ENCODE data around the gene PLXNA2.

The PLXNA2 gene

DNA sequence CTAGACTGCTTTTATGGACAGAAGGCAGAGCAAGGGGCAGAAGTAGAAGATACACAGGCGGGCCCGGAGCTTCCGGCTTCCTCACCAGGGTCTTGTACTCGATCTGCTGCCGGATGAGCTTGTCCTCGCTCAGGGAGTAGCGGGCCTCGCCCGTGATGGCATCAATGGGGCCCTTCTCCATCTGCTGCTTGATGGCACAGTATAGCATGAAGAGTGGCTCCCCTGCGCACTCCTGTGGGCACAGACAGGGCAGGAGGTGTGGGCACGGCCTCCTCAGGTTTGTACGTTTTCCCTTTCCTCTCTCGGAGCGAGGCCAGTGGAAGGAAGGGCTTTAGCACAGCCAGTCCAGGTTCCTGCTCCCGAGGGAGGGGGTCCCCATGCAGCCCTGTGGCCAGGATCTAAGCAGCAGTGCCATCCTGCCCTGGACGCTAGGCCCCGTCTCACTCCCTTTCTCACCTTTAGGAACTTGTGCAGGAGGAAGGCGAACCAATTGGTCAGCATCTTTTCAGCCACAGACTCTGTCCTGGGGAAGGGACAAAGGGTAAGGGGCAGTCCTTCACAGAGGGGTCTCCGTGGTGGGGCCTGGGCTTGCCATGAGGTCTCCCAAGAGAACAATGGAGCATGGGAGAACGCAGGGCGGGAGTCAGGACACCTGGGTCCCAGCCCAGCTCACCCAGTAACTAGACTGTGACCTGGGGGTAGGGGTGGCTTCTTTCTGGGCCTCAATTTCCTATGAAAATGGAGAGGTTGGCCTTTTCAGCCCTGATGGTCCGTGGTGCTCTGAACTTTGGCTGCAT lies 204.4 kb downstream of the PLXNA2 start:
- Mint-ChIP-seq H3K36me3 (ENCODE audit: low read depth) (peaks cover 57% of the 10 kb centered on the region), H3K27me3 (ENCODE audit: low read depth) (peaks cover 18% of the 10 kb centered on the region), H3K4me3 (no peak overlapping the region), H3K27ac (no peak overlapping the region), H3K9me3 (no peaks in the 10 kb centered on the region), H3K4me1 (peaks cover 38% of the 10 kb centered on the region)
- TF ChIP-seq, protein P1, sequence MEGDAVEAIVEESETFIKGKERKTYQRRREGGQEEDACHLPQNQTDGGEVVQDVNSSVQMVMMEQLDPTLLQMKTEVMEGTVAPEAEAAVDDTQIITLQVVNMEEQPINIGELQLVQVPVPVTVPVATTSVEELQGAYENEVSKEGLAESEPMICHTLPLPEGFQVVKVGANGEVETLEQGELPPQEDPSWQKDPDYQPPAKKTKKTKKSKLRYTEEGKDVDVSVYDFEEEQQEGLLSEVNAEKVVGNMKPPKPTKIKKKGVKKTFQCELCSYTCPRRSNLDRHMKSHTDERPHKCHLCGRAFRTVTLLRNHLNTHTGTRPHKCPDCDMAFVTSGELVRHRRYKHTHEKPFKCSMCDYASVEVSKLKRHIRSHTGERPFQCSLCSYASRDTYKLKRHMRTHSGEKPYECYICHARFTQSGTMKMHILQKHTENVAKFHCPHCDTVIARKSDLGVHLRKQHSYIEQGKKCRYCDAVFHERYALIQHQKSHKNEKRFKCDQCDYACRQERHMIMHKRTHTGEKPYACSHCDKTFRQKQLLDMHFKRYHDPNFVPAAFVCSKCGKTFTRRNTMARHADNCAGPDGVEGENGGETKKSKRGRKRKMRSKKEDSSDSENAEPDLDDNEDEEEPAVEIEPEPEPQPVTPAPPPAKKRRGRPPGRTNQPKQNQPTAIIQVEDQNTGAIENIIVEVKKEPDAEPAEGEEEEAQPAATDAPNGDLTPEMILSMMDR (IDR thresholded peaks at IDR 0.05; ENCODE audit: unreplicated experiment in 3 of 3): no peak

DNA sequence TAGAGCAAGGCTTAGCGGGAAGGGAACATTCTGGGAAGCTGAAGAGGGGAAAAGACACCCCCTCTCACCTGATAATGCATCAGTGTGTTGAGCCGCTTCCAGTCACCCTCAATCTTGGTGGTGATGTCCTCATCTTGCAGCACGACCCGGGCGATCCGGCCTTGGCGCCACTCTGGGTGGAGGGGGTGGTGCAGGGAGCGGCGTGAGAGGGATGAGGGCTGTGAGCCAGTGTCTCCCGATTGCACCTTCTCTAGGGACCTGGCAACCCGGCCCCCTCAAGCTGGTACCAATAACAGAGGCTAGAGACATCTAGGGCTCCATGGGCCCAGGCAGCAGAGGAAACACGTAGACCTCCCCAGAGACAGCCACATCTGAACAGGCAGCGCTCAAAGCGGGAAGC lies 205.9 kb downstream of the PLXNA2 start:
- TF ChIP-seq, protein P1 (IDR thresholded peaks at IDR 0.05; ENCODE audit: unreplicated experiment in 3 of 3): no peak
- Mint-ChIP-seq H3K36me3 (ENCODE audit: low read depth) (peaks cover 57% of the 10 kb centered on the region), H3K4me1 (peaks cover 35% of the 10 kb centered on the region), H3K27ac (no peak overlapping the region), H3K9me3 (no peaks in the 10 kb centered on the region), H3K4me3 (no peak overlapping the region), H3K27me3 (ENCODE audit: low read depth) (peaks cover 18% of the 10 kb centered on the region)

DNA sequence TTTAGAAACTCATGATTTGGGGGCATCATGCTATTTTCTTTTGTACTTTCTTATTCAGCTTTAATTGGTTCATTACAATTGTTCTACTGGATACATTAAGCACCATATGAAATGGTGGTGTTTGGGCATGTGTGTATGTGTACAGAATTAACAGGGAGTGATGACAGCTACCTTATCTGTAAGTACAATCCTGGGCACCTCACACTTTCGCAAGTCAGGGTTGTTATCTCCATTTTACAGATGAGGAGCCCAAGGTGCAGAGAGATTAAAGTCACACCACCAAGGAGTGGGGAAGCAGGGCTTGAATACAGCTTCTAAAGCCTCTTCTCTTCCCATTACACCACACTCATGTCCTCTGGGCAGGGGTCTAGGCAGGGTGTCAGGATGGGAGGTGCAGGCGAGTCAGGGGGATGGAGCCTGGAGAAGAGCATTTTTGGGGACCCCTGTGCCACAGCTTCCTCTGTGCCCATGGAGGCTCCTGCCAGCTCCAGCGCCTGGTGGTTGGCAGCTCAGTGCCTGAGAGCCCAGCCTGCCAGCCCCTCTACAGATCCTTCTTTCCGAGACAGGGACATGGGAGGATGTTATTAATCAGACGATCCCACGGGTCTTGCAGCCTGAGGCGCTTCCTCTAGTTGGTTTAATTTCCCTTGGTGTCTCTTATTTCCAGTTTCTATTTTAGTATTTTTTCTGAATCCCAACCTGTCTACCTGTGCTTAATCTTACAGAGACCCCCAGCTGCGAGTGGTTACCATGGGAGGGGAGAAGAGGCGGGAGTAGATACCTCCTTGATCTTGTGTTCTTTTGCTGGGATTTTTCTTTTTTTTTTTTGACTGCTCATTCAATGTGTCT lies 207.0 kb downstream of the PLXNA2 start:
- Mint-ChIP-seq H3K27ac (no peak overlapping the region), H3K4me1 (peaks cover 36% of the 10 kb centered on the region), H3K4me3 (no peak overlapping the region), H3K36me3 (ENCODE audit: low read depth) (peaks cover 57% of the 10 kb centered on the region), H3K27me3 (ENCODE audit: low read depth) (peaks cover 18% of the 10 kb centered on the region), H3K9me3 (no peaks in the 10 kb centered on the region)
- TF ChIP-seq, protein P1 (IDR thresholded peaks at IDR 0.05; ENCODE audit: unreplicated experiment in 3 of 3): no peak

DNA sequence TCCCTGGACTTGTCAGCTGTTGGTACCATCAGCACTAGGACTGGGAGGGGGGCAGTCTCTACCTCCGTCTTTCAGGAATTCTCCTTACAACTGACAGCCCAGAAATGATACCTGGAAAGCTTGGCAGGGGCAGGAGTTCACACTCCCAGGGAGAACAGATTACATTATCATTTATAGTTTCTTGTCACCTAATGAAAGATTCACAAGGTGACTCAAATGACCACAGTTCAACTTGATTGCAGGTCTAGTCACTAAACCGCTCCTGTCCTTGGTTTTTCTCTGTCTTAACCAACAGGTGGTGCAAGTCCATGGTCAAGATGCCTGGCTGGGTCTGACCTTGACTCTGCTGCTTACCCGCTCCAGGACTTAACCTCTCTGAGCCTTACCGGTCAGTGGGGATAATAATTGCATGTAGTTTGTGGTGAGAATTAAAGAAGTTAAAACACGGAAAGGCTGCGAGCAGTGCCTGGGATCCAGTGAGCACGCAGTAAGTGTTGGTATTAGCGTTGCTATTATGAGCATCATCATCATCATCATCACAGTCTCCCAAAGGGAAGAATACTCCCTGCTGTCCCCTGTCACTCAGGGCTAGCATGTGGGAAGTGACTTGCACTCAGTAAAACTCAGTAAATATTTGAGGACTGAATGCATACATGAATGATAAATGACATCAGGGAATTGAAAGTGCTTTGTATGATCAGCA lies 207.9 kb downstream of the PLXNA2 start:
- TF ChIP-seq, protein P1 (IDR thresholded peaks at IDR 0.05; ENCODE audit: unreplicated experiment in 3 of 3): peak in 2 of 3 experiments; percentile 29 to 36
- Mint-ChIP-seq H3K27ac (no peak overlapping the region), H3K36me3 (ENCODE audit: low read depth) (peaks cover 60% of the 10 kb centered on the region), H3K27me3 (ENCODE audit: low read depth) (peaks cover 14% of the 10 kb centered on the region), H3K9me3 (no peaks in the 10 kb centered on the region), H3K4me1 (peaks cover 40% of the 10 kb centered on the region), H3K4me3 (no peak overlapping the region)

DNA sequence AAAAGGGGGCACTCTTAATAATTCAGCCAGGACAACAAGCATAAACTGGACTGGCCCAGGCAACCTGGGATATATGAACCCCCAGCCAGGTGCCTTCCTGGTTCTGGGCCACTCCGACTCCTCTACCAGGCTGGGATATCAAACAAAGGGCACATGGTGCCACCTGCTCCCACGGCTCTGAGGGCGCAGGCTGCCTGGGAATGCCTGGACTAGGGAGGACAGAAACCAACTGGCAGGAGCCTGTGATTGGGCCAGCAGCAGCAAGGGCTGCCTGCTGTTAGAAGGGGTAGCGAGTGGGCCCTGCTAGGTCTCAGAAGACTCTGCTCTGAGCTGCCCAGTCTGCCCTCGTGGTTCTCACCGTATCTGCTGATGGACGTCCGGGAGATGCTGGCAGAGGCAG lies 210.0 kb downstream of the PLXNA2 start:
- H3K9me3 Mint-ChIP-seq: no peaks in the 10 kb centered on the region
- no peak overlapping the region for H3K27ac Mint-ChIP-seq
- TF ChIP-seq, protein P1 (IDR thresholded peaks at IDR 0.05; ENCODE audit: unreplicated experiment in 3 of 3): no peak
- H3K27me3 Mint-ChIP-seq (ENCODE audit: low read depth): peaks cover 23% of the 10 kb centered on the region
- H3K4me3 Mint-ChIP-seq: peak overlapping the region in 1 of 3 experiments; percentile 43
- peaks cover 65% of the 10 kb centered on the region for H3K36me3 Mint-ChIP-seq (ENCODE audit: low read depth)
- peaks cover 59% of the 10 kb centered on the region for H3K4me1 Mint-ChIP-seq

Measured in nephron (organoid).